Sigmoid colon (tissue), 4 donors: ENCODE results near the gene WFS1.

Experiments
- CTCF ChIP-seq, 4 experiments: fragments of 450-650 bp in 3 of 4; fragments of 200-600 bp in 1 of 4; IDR thresholded peaks; one replicate each; pipeline ENCODE4 v1.5.1; 2016 to 2019; ENCODE audit warnings: antibody characterized with exemption in 4 of 4, mild to moderate bottlenecking in 3 of 4, moderate library complexity in 2 of 4
- POLR2AphosphoS5 ChIP-seq, 4 donors: sonication (generic); formaldehyde crosslinking; IDR thresholded peaks; one replicate each; pipeline ENCODE4 v1.6.1; 2017; ENCODE audit warnings: antibody characterized with exemption in 4 of 4

GRCh38 chr4:6256141-6256540 is 13.5 kb upstream of the WFS1 start:
- TF ChIP-seq CTCF (IDR thresholded peaks at IDR 0.05) (no peak), POLR2AphosphoS5 (IDR thresholded peaks at IDR 0.05) (no peak)
